Liver (tissue), 9 donors: Measurements from ENCODE around the gene CKM. TPM values are rescaled to one million over a fixed set of nuclear protein-coding genes. Genes with fewer than 3 reads are reported as not detected.

ENCODE experiments used
- DNase-seq: peaks from one replicate; pipeline ENCODE4 v3.0.0-alpha.2; 2017; ENCODE audit warnings: low spot score
- H3K27ac ChIP-seq, 2 donors: one replicate each; pipeline ENCODE4 v1.7.0; 2013; ENCODE audit warnings: inconsistent platforms in 2 of 2, low read length in 2 of 2, control low read depth in 1 of 2, low read depth in 1 of 2, mild to moderate bottlenecking in 1 of 2
- H3K27me3 ChIP-seq, 4 donors: one replicate each; pipeline versions ENCODE4 v1.6.1 to v1.7.0; 2013; ENCODE audit warnings: low read length in 3 of 4, inconsistent platforms in 1 of 4, mild to moderate bottlenecking in 1 of 4, moderate library complexity in 1 of 4; ENCODE audit not compliant: control insufficient read depth in 4 of 4, insufficient read depth in 4 of 4
- H3K36me3 ChIP-seq, 4 donors: one replicate each; pipeline versions ENCODE4 v1.6.1 to v1.7.0; 2013; ENCODE audit warnings: low read length in 3 of 4, mild to moderate bottlenecking in 3 of 4, low read depth in 1 of 4, moderate library complexity in 1 of 4; ENCODE audit not compliant: control insufficient read depth in 4 of 4, insufficient read depth in 3 of 4
- H3K4me1 ChIP-seq, 4 donors: one replicate each; pipeline versions ENCODE4 v1.6.1 to v1.7.0; 2013; ENCODE audit warnings: low read length in 3 of 4, mild to moderate bottlenecking in 3 of 4, moderate library complexity in 1 of 4; ENCODE audit not compliant: control insufficient read depth in 4 of 4, insufficient read depth in 4 of 4
- H3K4me3 ChIP-seq, 3 donors: one replicate each; pipeline versions ENCODE4 v1.6.1 to v1.7.0; 2013; ENCODE audit warnings: low read length in 3 of 3, control low read depth in 1 of 3, low read depth in 1 of 3, mild to moderate bottlenecking in 1 of 3
- H3K9ac ChIP-seq, 2 donors: one replicate each; pipeline ENCODE4 v1.7.0; 2013; ENCODE audit warnings: low read length in 2 of 2, mild to moderate bottlenecking in 2 of 2, moderate library complexity in 2 of 2, control low read depth in 1 of 2, low read depth in 1 of 2
- H3K9me3 ChIP-seq, 4 donors: one replicate each; pipeline versions ENCODE4 v1.6.1 to v1.7.0; 2013; ENCODE audit warnings: low read length in 3 of 4; ENCODE audit not compliant: control insufficient read depth in 4 of 4
- EGR1 ChIP-seq, 2 donors: IDR thresholded peaks; 2 replicates each; pipeline ENCODE4 v1.6.1; 2016 to 2018; ENCODE audit warnings: antibody characterized with exemption in 2 of 2, low read depth in 2 of 2
- FOXA1 ChIP-seq: IDR thresholded peaks from 2 replicates; pipeline ENCODE4 v1.6.1; 2016; ENCODE audit warnings: antibody characterized with exemption
- FOXA2 ChIP-seq: IDR thresholded peaks from 2 replicates; pipeline ENCODE4 v1.6.1; 2016; ENCODE audit warnings: antibody characterized with exemption
- GABPA ChIP-seq, 2 donors: IDR thresholded peaks in 1 of 2; conservative IDR thresholded peaks in 1 of 2; 2 replicates each; pipeline ENCODE4 v1.6.1; 2016; ENCODE audit warnings: antibody characterized with exemption in 2 of 2, mild to moderate bottlenecking in 1 of 2, moderate library complexity in 1 of 2
- HNF4A ChIP-seq, 2 donors: conservative IDR thresholded peaks; 2 replicates each; pipeline ENCODE4 v1.6.1; 2016; ENCODE audit warnings: antibody characterized with exemption in 2 of 2, mild to moderate bottlenecking in 2 of 2
- HNF4G ChIP-seq: IDR thresholded peaks from 2 replicates; pipeline ENCODE4 v1.6.1; 2016; ENCODE audit warnings: antibody characterized with exemption
- JUND ChIP-seq, 2 donors: IDR thresholded peaks; 2 replicates each; pipeline ENCODE4 v1.6.1; 2016; ENCODE audit warnings: antibody characterized with exemption in 2 of 2
- NR2F2 ChIP-seq: IDR thresholded peaks from 2 replicates; pipeline ENCODE4 v1.6.1; 2016; ENCODE audit warnings: antibody characterized with exemption
- RAD21 ChIP-seq, 2 donors: IDR thresholded peaks; 2 replicates each; pipeline ENCODE4 v1.6.1; 2016; ENCODE audit warnings: antibody characterized with exemption in 2 of 2, mild to moderate bottlenecking in 2 of 2
- RXRA ChIP-seq, 2 donors: IDR thresholded peaks; 2 replicates each; pipeline ENCODE4 v1.6.1; 2017 to 2018; ENCODE audit warnings: antibody characterized with exemption in 2 of 2, mild to moderate bottlenecking in 1 of 2
- SP1 ChIP-seq: IDR thresholded peaks from 2 replicates; pipeline ENCODE4 v1.6.1; 2018; ENCODE audit warnings: antibody characterized with exemption, mild to moderate bottlenecking
- TAF1 ChIP-seq: conservative IDR thresholded peaks from 2 replicates; pipeline ENCODE4 v1.6.1; 2016; ENCODE audit warnings: antibody characterized with exemption, mild to moderate bottlenecking
- YY1 ChIP-seq: IDR thresholded peaks from 2 replicates; pipeline ENCODE4 v1.6.1; 2016; ENCODE audit warnings: antibody characterized with exemption, mild to moderate bottlenecking
- WGBS: extraction: QIAGEN DNeasy Blood & Tissue Kit; methylation state at CpG from one replicate; pipeline ENCODE4 v1.1.7; 2013; 5-methylcytosine and 5-hydroxymethylcytosine counted together
- polyA plus RNA-seq, 2 donors: library from polyadenylated mRNA; stranded (reverse) in 1 of 2; unstranded in 1 of 2; fragments of 200-250 nt in 1 of 2; fragments of >200 nt in 1 of 2; fragmentation: Nextera tagmentation in 1 of 2; extraction: Ambion mirVana in 1 of 2; gene quantifications; one replicate each; pipeline versions ENCODE4 v1.2.1 to v1.2.3, GENCODE V29; 2013 to 2015
- total RNA-seq, 2 donors: library from RNA; depleted of rRNA; stranded (reverse); fragments of >200 nt; gene quantifications; one replicate each; pipeline ENCODE4 v1.2.3, GENCODE V29; 2014
- TF ChIP-seq, protein P1 (sequence below): IDR thresholded peaks from 2 replicates; pipeline ENCODE4 v1.6.1; 2016; ENCODE audit warnings: antibody characterized with exemption, mild to moderate bottlenecking
- TF ChIP-seq, protein P2 (sequence below): IDR thresholded peaks from 2 replicates; pipeline ENCODE4 v1.6.1; 2016; ENCODE audit warnings: antibody characterized with exemption
- TF ChIP-seq, protein P3 (sequence below): IDR thresholded peaks from 2 replicates; pipeline ENCODE4 v1.6.1; 2016; ENCODE audit warnings: antibody characterized with exemption
- TF ChIP-seq, protein P4 (sequence below): fragments of 150-350 bp; IDR thresholded peaks from 2 replicates; pipeline ENCODE4 v1.5.1; 2017; ENCODE audit warnings: improper control_type of control experiment, low read depth, low read length; ENCODE audit not compliant: missing input control
- TF ChIP-seq, protein P5 (sequence below): IDR thresholded peaks from 2 replicates; pipeline ENCODE4 v1.6.1; 2016; ENCODE audit warnings: antibody characterized with exemption
- donor health status: healthy.
- donor health status: healthy.
- donor health status: healthy.
- donor health status: healthy.
- donor health status: healthy.

Gene CKM
- total and polyA plus RNA-seq, 4 donors: 0.05 to 0.37 (median 0.17) TPM; not detected in 1

DNA sequence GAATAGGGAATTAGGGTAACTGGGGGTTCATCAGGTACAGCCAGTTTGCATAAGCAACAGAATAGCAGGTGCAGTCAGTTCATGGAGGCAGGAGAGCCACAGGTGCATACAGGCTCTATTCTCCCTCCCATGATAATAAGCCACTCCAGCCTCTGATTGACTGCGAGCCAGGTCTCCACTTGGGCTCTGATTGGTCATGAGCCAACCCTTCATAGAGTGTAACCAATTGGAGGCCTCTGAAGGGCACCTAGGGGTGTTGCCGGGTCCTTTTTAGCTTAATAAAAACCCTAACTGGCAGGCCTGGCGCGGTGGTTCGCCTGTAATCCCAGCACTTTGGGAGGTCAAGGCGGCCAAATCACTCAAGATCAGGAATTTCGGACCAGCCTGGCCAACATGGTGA is 8.7 kb upstream of the CKM start:
- no peaks in the 10 kb centered on the region for H3K36me3 ChIP-seq
- WGBS: 90% methylated on average over 7 of the region's 7 CpGs
- H3K27me3 ChIP-seq: no peaks in the 10 kb centered on the region
- H3K9me3 ChIP-seq: no peaks in the 10 kb centered on the region
- H3K4me3 ChIP-seq: no peak overlapping the region
- TF ChIP-seq, protein P1, sequence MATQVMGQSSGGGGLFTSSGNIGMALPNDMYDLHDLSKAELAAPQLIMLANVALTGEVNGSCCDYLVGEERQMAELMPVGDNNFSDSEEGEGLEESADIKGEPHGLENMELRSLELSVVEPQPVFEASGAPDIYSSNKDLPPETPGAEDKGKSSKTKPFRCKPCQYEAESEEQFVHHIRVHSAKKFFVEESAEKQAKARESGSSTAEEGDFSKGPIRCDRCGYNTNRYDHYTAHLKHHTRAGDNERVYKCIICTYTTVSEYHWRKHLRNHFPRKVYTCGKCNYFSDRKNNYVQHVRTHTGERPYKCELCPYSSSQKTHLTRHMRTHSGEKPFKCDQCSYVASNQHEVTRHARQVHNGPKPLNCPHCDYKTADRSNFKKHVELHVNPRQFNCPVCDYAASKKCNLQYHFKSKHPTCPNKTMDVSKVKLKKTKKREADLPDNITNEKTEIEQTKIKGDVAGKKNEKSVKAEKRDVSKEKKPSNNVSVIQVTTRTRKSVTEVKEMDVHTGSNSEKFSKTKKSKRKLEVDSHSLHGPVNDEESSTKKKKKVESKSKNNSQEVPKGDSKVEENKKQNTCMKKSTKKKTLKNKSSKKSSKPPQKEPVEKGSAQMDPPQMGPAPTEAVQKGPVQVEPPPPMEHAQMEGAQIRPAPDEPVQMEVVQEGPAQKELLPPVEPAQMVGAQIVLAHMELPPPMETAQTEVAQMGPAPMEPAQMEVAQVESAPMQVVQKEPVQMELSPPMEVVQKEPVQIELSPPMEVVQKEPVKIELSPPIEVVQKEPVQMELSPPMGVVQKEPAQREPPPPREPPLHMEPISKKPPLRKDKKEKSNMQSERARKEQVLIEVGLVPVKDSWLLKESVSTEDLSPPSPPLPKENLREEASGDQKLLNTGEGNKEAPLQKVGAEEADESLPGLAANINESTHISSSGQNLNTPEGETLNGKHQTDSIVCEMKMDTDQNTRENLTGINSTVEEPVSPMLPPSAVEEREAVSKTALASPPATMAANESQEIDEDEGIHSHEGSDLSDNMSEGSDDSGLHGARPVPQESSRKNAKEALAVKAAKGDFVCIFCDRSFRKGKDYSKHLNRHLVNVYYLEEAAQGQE: no peak
- no peak for TF ChIP-seq HNF4G
- TF ChIP-seq EGR1 (IDR thresholded peaks at IDR 0.05; ENCODE audit: low read depth in 2 of 2): no peak
- H3K27ac ChIP-seq: no peak overlapping the region
- H3K9ac ChIP-seq: no peak overlapping the region
- DNase-seq: no peak
- H3K4me1 ChIP-seq: peaks cover under 1% of the 10 kb centered on the region in 4 donors

DNA sequence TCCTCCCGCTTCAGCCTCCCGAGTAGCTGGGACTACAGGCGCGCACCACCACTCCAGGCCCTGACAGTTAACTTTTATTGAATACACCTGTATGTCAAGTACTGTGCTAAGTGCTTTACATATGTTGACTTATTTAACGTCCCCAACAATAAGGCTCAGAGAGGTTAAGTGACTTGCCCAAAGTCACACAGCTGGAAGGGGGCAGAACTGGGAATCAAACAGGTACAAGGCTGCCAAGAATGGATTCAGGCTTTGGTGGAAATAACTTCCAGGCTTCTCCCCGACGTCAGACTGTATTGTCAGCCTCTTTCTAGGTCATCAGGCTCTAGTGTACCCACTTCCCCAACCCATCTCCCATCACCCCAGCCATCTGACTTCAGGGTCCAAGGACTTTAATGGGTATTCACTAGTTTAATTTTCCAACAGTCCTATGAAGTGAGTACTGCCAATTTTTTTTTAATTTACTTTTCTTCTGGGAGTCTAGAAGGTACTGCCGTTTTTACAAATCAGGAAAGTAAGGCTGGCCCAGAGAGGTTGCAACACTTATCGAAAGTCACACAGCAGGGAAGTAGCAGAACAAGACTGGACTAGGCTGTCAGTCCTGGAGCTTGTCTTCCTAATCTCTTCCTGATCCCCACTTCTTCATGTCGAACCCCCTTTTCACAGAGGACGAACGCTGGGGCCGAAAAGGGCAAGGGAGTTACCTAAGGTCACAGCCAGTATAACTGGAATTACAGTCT is 4.9 kb upstream of the CKM start:
- TF ChIP-seq, protein P1: no peak
- TF ChIP-seq EGR1 (IDR thresholded peaks at IDR 0.05; ENCODE audit: low read depth in 2 of 2) (no peak), FOXA2 (no peak), RXRA (IDR thresholded peaks at IDR 0.05) (no peak), JUND (IDR thresholded peaks at IDR 0.05) (no peak), NR2F2 (no peak), HNF4G (no peak), YY1 (no peak), TAF1 (no peak), HNF4A (conservative IDR thresholded peaks at IDR 0.05) (no peak), RAD21 (IDR thresholded peaks at IDR 0.05) (no peak), GABPA (IDR thresholded peaks at IDR 0.05 in 1 of 2, conservative IDR thresholded peaks at IDR 0.05 in 1 of 2) (no peak), SP1 (no peak), FOXA1 (no peak)
- TF ChIP-seq, protein P2, sequence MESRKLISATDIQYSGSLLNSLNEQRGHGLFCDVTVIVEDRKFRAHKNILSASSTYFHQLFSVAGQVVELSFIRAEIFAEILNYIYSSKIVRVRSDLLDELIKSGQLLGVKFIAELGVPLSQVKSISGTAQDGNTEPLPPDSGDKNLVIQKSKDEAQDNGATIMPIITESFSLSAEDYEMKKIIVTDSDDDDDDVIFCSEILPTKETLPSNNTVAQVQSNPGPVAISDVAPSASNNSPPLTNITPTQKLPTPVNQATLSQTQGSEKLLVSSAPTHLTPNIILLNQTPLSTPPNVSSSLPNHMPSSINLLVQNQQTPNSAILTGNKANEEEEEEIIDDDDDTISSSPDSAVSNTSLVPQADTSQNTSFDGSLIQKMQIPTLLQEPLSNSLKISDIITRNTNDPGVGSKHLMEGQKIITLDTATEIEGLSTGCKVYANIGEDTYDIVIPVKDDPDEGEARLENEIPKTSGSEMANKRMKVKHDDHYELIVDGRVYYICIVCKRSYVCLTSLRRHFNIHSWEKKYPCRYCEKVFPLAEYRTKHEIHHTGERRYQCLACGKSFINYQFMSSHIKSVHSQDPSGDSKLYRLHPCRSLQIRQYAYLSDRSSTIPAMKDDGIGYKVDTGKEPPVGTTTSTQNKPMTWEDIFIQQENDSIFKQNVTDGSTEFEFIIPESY: no peak
- TF ChIP-seq, protein P3, sequence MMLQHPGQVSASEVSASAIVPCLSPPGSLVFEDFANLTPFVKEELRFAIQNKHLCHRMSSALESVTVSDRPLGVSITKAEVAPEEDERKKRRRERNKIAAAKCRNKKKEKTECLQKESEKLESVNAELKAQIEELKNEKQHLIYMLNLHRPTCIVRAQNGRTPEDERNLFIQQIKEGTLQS: no peak
- TF ChIP-seq, protein P4, sequence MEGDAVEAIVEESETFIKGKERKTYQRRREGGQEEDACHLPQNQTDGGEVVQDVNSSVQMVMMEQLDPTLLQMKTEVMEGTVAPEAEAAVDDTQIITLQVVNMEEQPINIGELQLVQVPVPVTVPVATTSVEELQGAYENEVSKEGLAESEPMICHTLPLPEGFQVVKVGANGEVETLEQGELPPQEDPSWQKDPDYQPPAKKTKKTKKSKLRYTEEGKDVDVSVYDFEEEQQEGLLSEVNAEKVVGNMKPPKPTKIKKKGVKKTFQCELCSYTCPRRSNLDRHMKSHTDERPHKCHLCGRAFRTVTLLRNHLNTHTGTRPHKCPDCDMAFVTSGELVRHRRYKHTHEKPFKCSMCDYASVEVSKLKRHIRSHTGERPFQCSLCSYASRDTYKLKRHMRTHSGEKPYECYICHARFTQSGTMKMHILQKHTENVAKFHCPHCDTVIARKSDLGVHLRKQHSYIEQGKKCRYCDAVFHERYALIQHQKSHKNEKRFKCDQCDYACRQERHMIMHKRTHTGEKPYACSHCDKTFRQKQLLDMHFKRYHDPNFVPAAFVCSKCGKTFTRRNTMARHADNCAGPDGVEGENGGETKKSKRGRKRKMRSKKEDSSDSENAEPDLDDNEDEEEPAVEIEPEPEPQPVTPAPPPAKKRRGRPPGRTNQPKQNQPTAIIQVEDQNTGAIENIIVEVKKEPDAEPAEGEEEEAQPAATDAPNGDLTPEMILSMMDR: no peak
- TF ChIP-seq, protein P5, sequence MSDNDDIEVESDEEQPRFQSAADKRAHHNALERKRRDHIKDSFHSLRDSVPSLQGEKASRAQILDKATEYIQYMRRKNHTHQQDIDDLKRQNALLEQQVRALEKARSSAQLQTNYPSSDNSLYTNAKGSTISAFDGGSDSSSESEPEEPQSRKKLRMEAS: no peak
- WGBS: 77% methylated on average over 13 of the region's 13 CpGs
- H3K4me1 ChIP-seq: peaks cover 2 to 12% (median 10%) of the 10 kb centered on the region in 4 donors
- no peaks in the 10 kb centered on the region for H3K9me3 ChIP-seq
- no peak overlapping the region for H3K27ac ChIP-seq
- no peak overlapping the region for H3K9ac ChIP-seq
- H3K36me3 ChIP-seq: no peaks in the 10 kb centered on the region
- no peak for DNase-seq
- no peak overlapping the region for H3K4me3 ChIP-seq
- H3K27me3 ChIP-seq: peaks cover 0 to 3% (median 0%) of the 10 kb centered on the region in 4 donors
